Lower lobe of right lung (tissue), 2 donors: ENCODE data around the gene DEFB125. TPM values are rescaled to one million over a fixed set of nuclear protein-coding genes. Genes with fewer than 3 reads are reported as not detected.

Experiments used
- ATAC-seq, 2 donors: fragments of 200-7000 bp; cut with Tn5 transposase; one replicate each; pipeline ENCODE4 v1.9.1; 2020 to 2022; ENCODE audit warnings: mild to moderate bottlenecking in 2 of 2, moderate library complexity in 2 of 2
- DNase-seq: peaks from one replicate; pipeline ENCODE4 v3.0.0-alpha.2; 2020
- H3K27ac ChIP-seq: fragments of 200-600 bp; one replicate; pipeline ENCODE4 v1.8.0; 2022
- H3K27me3 ChIP-seq: fragments of 200-600 bp; one replicate; pipeline ENCODE4 v1.8.0; 2022; ENCODE audit warnings: low read depth
- H3K36me3 ChIP-seq: fragments of 200-600 bp; one replicate; pipeline ENCODE4 v1.8.0; 2022; ENCODE audit warnings: mild to moderate bottlenecking
- H3K4me1 ChIP-seq: fragments of 200-600 bp; one replicate; pipeline ENCODE4 v1.8.0; 2022
- H3K4me3 ChIP-seq: fragments of 200-600 bp; one replicate; pipeline ENCODE4 v1.8.0; 2022; ENCODE audit warnings: mild to moderate bottlenecking
- H3K9me3 ChIP-seq: fragments of 200-600 bp; one replicate; pipeline ENCODE4 v1.8.0; 2022
- CTCF ChIP-seq: fragments of 200-600 bp; IDR thresholded peaks from one replicate; pipeline ENCODE4 v1.8.0; 2022; ENCODE audit warnings: antibody characterized with exemption, mild to moderate bottlenecking
- intact Hi-C: fragments of 100-400 bp; cut with DNase I; formaldehyde crosslinking; loops from one replicate; pipeline ENCODE4 v1.11.0; 2022
- total RNA-seq: library from RNA; stranded (reverse); fragmentation: NEBNext Ultra II Directional; extraction: Animal tissue kit (Norgen Biotek cat#: 25700); gene quantifications from one replicate; pipeline ENCODE4 v1.2.1, GENCODE V29; 2021
- donor health status: DM: no; HTN: yes; CAD: no; lungs with severe emphysema.

DEFB125 gene
- total RNA-seq, 1 donor from 2014 or later, result not detected

DNA sequence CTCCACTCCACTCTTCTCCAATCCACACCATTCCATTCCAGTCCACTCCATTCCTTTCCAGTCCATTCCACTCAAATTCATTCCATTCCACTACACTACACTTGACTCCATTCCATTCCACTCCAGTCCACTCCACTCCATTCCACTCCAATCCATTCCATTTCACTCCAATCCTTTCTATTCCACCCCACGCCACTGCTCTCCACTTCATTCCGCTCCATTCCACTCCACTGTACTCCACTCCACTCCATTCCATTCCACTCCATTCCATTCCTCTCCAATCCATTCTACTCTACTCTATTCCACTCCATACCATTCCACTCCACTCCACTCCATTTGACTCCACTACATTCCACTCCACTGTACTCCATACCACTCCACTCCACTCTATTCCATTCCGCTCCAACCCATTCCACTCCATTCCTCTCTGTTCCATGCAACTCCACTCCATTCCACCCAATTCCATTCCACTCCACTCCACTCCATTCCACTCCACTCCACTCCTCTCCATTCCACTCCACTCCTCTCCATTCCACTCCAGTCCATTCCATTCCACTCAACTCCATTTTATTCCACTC lies 23.4 kb upstream of the DEFB125 start:
- ATAC-seq (no peak), DNase-seq (no peak)
- no peak overlapping the region for H3K27ac ChIP-seq
- no peaks in the 10 kb centered on the region for H3K4me1 ChIP-seq
- intact Hi-C loops, result no loop called here
- no peak overlapping the region for H3K4me3 ChIP-seq
- no peaks in the 10 kb centered on the region for H3K27me3 ChIP-seq
- H3K36me3 ChIP-seq, result no peaks in the 10 kb centered on the region
- TF ChIP-seq CTCF, result no peak
- H3K9me3 ChIP-seq, result no peaks in the 10 kb centered on the region

DNA sequence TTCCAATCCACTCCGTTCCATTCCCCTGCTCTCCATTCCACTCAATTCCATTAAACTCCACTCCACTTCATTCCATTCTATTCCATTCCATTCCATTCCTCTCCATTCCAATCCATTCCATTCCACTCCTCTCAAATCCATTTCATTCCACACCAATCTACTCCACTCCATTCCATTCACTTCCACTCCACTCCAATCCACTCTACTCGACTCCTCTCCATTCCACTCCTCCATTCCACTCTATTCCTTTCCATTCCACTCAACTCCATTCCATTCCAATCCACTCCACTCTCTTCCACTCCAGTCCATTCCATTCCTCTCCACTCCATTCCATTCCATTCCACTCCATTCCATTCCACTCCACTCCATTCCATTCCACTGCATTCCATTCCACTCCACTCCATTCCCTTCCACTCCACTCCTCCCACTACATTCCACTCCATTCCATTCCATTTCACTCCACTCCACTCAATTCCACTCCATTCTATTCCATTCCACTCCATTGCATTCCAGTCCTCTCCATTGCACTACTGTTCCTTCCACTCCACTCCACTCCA lies 22.6 kb upstream of the DEFB125 start:
- DNase-seq, result no peak
- Histone ChIP-seq H3K27ac (no peak overlapping the region), H3K36me3 (no peaks in the 10 kb centered on the region), H3K4me1 (no peaks in the 10 kb centered on the region), H3K4me3 (no peak overlapping the region), H3K9me3 (no peaks in the 10 kb centered on the region), H3K27me3 (peaks cover 5% of the 10 kb centered on the region)
- intact Hi-C loops, result no loop called here
- ATAC-seq, result peak in 1 of 2 donors; percentile 44
- TF ChIP-seq CTCF, result no peak

DNA sequence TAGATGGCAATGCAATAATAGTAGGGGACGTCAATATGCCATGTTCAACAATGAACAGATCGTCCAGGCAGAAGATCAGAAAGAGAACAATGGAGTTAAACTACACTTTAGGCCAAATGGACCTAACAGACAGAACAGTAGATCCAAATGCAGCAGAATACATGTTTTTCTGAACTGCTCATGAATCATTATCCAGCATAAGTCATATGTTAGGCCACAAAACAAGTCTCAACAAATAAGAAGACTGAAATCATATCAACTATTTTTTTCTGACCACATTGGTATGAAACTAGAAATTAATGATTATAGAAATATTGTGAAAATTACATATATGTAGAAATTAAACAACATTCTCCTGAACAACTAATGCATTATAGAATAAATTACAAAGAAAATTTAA lies 10.2 kb upstream of the DEFB125 start:
- TF ChIP-seq CTCF, result no peak
- H3K36me3 ChIP-seq, result no peaks in the 10 kb centered on the region
- DNase-seq (no peak), ATAC-seq (no peak)
- no peak overlapping the region for H3K4me3 ChIP-seq
- intact Hi-C loops, result no loop called here
- H3K27ac ChIP-seq, result no peak overlapping the region
- H3K27me3 ChIP-seq, result no peaks in the 10 kb centered on the region
- H3K9me3 ChIP-seq, result no peaks in the 10 kb centered on the region
- H3K4me1 ChIP-seq, result no peaks in the 10 kb centered on the region

GRCh38 chr20:78338-78737 lies 9.1 kb upstream of the DEFB125 start:
- no peaks in the 10 kb centered on the region for H3K9me3 ChIP-seq
- no peak for ATAC-seq
- DNase-seq, result no peak
- no peak for TF ChIP-seq CTCF
- H3K27ac ChIP-seq, result no peak overlapping the region
- H3K4me3 ChIP-seq, result no peak overlapping the region
- intact Hi-C loops, result no loop called here
- H3K36me3 ChIP-seq, result no peaks in the 10 kb centered on the region
- no peaks in the 10 kb centered on the region for H3K27me3 ChIP-seq
- H3K4me1 ChIP-seq, result no peaks in the 10 kb centered on the region

GRCh38 chr20:79565-79964 lies 7.9 kb upstream of the DEFB125 start:
- H3K9me3 ChIP-seq, result no peaks in the 10 kb centered on the region
- H3K4me1 ChIP-seq, result no peaks in the 10 kb centered on the region
- H3K36me3 ChIP-seq, result no peaks in the 10 kb centered on the region
- no peaks in the 10 kb centered on the region for H3K27me3 ChIP-seq
- no peak for TF ChIP-seq CTCF
- no peak overlapping the region for H3K27ac ChIP-seq
- H3K4me3 ChIP-seq, result no peak overlapping the region
- ATAC-seq (no peak), DNase-seq (no peak)
- intact Hi-C loops, result no loop called here
